GM15510 (cell line): ENCODE results near the gene LAG3.

Experiments
- POLR2A ChIP-seq: IDR thresholded peaks from 3 replicates; pipeline ENCODE4 v1.6.1; 2011; ENCODE audit warnings: borderline replicate concordance; ENCODE audit not compliant: insufficient read length; ENCODE audit errors: extremely low read depth

Gene LAG3

DNA sequence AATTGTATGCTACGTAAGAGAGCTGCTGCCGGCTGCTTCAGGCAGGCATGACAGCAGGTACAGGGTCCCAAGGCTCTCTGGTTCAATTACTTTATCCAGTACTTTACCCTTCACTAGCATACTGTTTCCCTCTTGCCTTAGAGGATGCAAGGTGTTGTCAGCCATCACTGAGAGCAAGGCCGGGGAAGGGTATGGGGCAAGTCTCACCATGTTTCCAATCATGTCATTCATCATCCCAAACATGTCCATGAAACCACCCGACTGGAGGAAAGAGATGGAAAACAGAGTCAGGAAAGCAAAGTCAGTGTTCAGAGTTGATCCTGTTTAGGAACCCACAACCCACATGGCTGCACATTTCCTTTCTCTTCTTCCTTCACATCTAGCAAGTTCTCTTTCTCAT is 21.8 kb upstream of the LAG3 start:
- no peak for TF ChIP-seq POLR2A

GRCh38 chr12:6751767-6752166 is 20.6 kb upstream of the LAG3 start:
- no peak for TF ChIP-seq POLR2A

DNA sequence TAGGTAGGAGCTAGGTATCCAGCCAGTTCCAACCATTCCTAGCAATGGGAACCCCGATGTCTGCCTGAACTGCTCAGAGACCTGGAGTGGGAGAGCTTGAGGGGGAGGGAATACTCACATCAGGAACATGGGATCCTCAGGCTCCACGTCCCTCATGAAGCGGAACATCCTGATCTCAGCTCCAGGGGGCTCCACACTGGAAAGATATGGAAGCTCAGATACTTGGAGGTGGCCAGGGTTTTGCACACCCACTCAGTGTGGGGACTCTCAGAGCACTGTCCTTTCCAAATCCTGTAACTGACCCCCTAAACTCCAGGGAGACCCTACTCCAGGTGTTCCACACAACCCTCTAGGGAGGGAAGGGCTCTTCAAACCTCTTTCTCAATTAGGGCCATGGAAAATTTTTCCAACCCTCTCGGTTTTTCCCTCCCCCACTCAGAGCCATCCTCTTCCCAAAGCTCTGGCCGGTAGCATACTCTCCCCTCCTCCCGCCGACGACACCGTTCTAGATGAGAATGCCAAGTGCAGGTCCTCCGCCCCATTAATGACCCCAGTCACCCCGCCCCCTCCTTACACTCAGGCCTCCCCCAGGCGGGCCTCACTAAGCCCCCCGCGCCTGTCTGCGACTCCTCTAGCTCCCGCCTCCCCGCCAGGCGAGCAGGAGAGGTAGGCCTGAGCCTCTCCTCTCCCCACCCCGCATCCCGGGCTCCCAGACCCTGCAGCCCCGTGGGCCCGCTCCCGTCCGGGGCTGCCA is 20.0 kb upstream of the LAG3 start:
- no peak for TF ChIP-seq POLR2A

DNA sequence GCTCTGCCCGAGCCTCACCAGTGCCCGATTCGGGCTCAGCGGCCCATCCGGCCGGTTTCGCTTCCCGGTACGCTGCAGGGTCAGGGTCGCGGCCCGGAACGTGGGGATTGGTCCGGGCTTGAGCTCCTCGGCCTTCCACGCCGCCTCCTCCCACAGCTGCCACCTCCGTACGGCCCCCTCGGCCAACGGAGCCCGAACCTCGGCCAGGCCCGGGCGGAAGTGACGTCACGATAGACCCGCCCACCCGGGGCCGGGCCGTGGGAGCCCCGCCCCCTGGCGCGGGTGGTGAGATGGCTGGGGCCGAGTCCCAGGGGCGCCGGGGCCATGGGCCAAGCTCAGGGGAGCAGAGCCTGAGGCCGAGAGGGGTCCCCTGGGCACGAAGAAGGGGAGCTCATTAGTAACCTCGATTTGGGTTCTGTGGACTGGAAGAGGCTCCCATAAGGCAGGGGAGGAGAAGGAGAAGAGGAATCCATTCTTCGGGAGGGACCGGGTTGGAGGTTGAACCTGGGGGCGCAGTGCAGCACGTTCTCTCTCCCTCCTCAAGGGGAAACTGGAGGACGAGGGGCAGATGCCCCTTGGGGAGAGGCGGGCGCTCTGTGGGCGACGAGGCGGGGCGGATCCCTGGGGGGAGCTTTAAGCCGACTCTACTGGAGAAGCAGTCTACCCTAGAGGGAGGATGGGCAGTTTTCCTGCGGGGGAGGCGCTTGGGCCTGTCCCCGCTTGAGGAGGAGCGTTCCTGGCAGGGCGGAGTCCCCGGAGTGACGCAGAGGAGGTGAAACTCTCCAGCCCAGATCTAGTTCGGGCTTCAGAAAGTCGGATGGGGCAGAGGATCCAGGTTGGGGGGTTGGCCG is 19.2 kb upstream of the LAG3 start, which contains the start of gene MLF2:
Gene MLF2, minus strand, starts transcription at position 221 of the 851 bp plus-strand sequence. CDS start 807 bp downstream, outside the sequence.
- TF ChIP-seq POLR2A: peak; percentile 89

DNA sequence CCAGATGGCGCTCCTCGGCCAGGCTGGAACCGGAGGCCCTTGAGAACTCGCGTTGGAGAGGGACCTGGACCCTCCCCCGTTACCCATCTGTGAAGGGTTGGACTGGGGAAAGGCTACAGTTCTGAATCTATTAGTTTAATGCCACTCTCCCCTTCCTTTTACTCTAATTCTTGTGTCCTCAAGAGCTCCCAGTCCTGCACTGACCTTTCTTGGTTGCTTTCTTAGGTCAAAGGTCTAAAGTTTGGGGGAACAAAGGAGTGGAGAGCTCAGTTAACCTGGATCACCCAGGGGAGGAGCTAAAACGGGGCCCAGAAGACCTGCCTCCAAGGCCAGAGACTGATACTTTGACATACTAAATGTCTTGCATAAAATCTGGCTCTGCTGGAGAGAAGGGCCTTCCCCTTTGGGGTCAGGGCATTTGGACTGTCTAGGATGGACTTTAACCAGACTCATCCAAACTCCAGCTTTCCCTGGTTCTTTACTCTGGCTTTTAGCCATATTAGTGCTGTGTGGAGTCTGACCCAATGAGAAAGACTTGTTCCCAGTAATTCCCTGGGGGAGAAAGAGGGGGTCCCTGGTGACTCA is 18.5 kb upstream of the LAG3 start:
- no peak for TF ChIP-seq POLR2A

GRCh38 chr12:6754411-6754810 is 17.9 kb upstream of the LAG3 start:
- TF ChIP-seq POLR2A: no peak

- no peak for TF ChIP-seq POLR2A
These were observed 15.2 kb upstream of the LAG3 start for GRCh38 chr12:6757028-6757690.

GRCh38 chr12:6758506-6759095 is 13.7 kb upstream of the LAG3 start:
- TF ChIP-seq POLR2A: no peak

GRCh38 chr12:6759741-6760140 is 12.6 kb upstream of the LAG3 start:
- no peak for TF ChIP-seq POLR2A

DNA sequence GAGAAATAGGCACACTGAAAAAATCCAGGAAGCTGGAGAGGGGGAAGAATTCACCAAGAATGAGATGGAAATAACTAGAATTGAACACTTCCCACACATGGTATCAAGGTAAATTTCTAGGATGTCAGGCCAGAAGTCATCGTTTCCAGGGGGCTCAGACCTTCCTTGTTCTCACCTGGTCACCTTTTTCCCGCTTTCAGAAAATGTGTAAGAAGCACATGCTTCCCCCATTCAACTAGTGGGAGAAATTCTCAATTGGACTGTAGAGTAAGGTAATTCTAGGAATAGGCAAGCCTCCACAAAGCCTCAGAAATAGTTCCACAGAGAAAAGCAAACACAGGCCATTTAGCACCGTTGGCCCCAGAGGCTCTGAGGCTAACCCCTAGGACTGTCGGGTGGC is 8.9 kb upstream of the LAG3 start:
- no peak for TF ChIP-seq POLR2A

- TF ChIP-seq POLR2A: no peak
These were observed 8.1 kb upstream of the LAG3 start for GRCh38 chr12:6764011-6764828.

GRCh38 chr12:6765048-6765633 is 7.2 kb upstream of the LAG3 start:
- no peak for TF ChIP-seq POLR2A
